Measurements from ENCODE around the gene ZNF385C. TPM values are rescaled to one million over a fixed set of nuclear protein-coding genes. Genes with fewer than 3 reads are reported as not detected.

The ZNF385C gene
- total and polyA plus RNA-seq, 3 donors from 2014 or later = 17.9 to 26.6 (median 21.4) TPM

GRCh38 chr17:42079541-42079940 lies 18.7 kb downstream of the ZNF385C start:
- 73 to 88% methylated on average over 2 of the region's 2 CpGs for WGBS, 2 donors
- Histone ChIP-seq H3K27me3 (no peaks in the 10 kb centered on the region), H3K27ac (no peak overlapping the region), H3K9me3 (no peaks in the 10 kb centered on the region), H3K4me1 (peaks cover 10% of the 10 kb centered on the region), H3K4me3 (no peak overlapping the region), H3K36me3 (ENCODE audit: low read depth, missing control alignments) (no peaks in the 10 kb centered on the region)
- TF ChIP-seq, protein P1, sequence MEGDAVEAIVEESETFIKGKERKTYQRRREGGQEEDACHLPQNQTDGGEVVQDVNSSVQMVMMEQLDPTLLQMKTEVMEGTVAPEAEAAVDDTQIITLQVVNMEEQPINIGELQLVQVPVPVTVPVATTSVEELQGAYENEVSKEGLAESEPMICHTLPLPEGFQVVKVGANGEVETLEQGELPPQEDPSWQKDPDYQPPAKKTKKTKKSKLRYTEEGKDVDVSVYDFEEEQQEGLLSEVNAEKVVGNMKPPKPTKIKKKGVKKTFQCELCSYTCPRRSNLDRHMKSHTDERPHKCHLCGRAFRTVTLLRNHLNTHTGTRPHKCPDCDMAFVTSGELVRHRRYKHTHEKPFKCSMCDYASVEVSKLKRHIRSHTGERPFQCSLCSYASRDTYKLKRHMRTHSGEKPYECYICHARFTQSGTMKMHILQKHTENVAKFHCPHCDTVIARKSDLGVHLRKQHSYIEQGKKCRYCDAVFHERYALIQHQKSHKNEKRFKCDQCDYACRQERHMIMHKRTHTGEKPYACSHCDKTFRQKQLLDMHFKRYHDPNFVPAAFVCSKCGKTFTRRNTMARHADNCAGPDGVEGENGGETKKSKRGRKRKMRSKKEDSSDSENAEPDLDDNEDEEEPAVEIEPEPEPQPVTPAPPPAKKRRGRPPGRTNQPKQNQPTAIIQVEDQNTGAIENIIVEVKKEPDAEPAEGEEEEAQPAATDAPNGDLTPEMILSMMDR (IDR thresholded peaks at IDR 0.05) = no peak
- TF ChIP-seq POLR2A (IDR thresholded peaks at IDR 0.05) = no peak
- intact Hi-C loops (cut with DNase I; ENCODE audit: low total_unique reads) = no loop called here
- DNase-seq = no peak

DNA sequence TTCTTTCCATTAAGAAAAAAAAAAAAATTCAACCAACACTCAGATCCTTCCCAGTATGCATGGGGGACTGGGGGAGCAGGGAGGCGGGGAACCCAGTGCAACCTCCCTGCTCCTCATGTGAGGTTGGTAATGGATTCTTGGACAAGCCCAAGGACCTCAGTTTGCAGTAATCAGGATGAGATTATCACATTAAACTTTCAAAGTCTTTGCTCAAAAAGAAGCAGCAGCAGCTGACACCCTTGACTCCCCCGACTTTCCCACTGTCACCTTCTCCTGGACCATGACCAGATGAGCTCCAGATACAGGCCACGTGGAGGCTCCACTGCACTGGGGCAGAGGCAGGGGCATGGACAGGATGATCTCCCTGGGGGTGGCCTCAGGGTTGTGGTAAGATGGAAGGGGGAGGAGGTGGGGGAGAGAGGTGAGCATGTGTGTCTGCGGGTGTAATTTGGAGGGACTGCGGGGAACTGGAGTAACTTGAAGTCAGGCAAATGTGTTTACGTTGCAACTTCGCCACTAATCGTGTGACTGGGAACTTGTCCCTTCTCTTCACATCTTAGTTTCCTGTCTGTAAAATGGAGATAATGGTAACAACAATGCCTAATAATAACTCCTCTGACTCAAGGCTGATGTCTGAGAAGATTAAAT lies 19.8 kb downstream of the ZNF385C start:
- H3K4me1 ChIP-seq = peaks cover 10% of the 10 kb centered on the region
- TF ChIP-seq POLR2A (IDR thresholded peaks at IDR 0.05) = no peak
- TF ChIP-seq, protein P1 (IDR thresholded peaks at IDR 0.05) = no peak
- H3K9me3 ChIP-seq = no peaks in the 10 kb centered on the region
- peak; percentile 61 for DNase-seq
- WGBS, 2 donors = 57 to 71% methylated on average over 8 of the region's 8 CpGs
- H3K4me3 ChIP-seq = no peak overlapping the region
- peak overlapping the region in 1 of 2 donors; percentile 39 for H3K27ac ChIP-seq
- no peaks in the 10 kb centered on the region for H3K36me3 ChIP-seq (ENCODE audit: low read depth, missing control alignments)
- intact Hi-C loops (cut with DNase I; ENCODE audit: low total_unique reads) = no loop called here
- H3K27me3 ChIP-seq = no peaks in the 10 kb centered on the region

- 81 to 100% methylated on average over 1 to 5 of the region's 5 CpGs for WGBS, 2 donors
- intact Hi-C loops (cut with DNase I; ENCODE audit: low total_unique reads) = no loop called here
Measured at GRCh38 chr17:42077755-42078154, 20.5 kb downstream of the ZNF385C start.

GRCh38 chr17:42076797-42077559 lies 21.3 kb downstream of the ZNF385C start:
- Histone ChIP-seq H3K4me1 (peaks cover 13% of the 10 kb centered on the region), H3K36me3 (ENCODE audit: low read depth, missing control alignments) (no peaks in the 10 kb centered on the region), H3K27me3 (no peaks in the 10 kb centered on the region), H3K9me3 (no peaks in the 10 kb centered on the region), H3K4me3 (no peak overlapping the region), H3K27ac (no peak overlapping the region)
- 82% methylated on average over 4 of the region's 4 CpGs for WGBS, 2 donors
- TF ChIP-seq, protein P1 (IDR thresholded peaks at IDR 0.05) = no peak
- no peak for TF ChIP-seq POLR2A (IDR thresholded peaks at IDR 0.05)
- intact Hi-C loops (cut with DNase I; ENCODE audit: low total_unique reads) = no loop called here
- no peak for DNase-seq

More at GRCh38 chr17:42077755-42078154, 20.5 kb downstream of the ZNF385C start:
- peaks cover 11% of the 10 kb centered on the region for H3K4me1 ChIP-seq
- no peak overlapping the region for H3K4me3 ChIP-seq
- H3K36me3 ChIP-seq (ENCODE audit: low read depth, missing control alignments) = no peaks in the 10 kb centered on the region
- no peaks in the 10 kb centered on the region for H3K9me3 ChIP-seq
- DNase-seq = no peak
- H3K27ac ChIP-seq = peak overlapping the region in 1 of 2 donors; percentile 39
- TF ChIP-seq POLR2A (IDR thresholded peaks at IDR 0.05) = no peak
- TF ChIP-seq, protein P1 (IDR thresholded peaks at IDR 0.05) = no peak
- no peaks in the 10 kb centered on the region for H3K27me3 ChIP-seq

Measured in testis (tissue), 3 donors.